ENCODE measurements around the gene LAMA5. TPM values are rescaled to one million over a fixed set of nuclear protein-coding genes. Genes with fewer than 3 reads are reported as not detected.

LAMA5 gene
- total RNA-seq, 1 donor from 2014 or later = 0.70 TPM

- intact Hi-C loops (cut with micrococcal nuclease) = no loop called here
These were observed 7.5 kb downstream of the LAMA5 start for GRCh38 chr20:62359491-62360121.

DNA sequence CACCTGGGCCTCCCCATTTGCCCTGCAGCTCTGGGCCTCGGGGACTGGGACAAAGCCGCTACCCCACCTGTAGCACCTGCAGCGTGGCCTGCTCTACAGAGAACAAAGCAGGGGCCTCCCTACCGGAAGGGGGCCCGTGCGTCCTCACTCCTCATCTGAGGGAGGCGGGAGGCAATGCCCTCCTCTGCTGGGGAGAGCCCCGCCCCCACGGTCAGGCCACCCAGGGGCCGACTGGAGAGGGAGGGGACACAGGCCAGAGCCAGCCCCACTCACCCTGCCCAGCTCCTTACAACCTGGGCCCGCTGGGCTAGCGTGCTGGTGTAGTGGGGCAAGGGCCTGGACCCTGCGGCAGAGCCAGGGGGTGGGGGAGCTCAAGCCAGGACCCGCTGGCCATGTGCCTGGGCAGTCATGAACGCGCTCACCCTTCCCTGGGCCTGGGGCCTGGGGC lies 8.0 kb downstream of the LAMA5 start:
- intact Hi-C loops (cut with micrococcal nuclease) = no loop called here

DNA sequence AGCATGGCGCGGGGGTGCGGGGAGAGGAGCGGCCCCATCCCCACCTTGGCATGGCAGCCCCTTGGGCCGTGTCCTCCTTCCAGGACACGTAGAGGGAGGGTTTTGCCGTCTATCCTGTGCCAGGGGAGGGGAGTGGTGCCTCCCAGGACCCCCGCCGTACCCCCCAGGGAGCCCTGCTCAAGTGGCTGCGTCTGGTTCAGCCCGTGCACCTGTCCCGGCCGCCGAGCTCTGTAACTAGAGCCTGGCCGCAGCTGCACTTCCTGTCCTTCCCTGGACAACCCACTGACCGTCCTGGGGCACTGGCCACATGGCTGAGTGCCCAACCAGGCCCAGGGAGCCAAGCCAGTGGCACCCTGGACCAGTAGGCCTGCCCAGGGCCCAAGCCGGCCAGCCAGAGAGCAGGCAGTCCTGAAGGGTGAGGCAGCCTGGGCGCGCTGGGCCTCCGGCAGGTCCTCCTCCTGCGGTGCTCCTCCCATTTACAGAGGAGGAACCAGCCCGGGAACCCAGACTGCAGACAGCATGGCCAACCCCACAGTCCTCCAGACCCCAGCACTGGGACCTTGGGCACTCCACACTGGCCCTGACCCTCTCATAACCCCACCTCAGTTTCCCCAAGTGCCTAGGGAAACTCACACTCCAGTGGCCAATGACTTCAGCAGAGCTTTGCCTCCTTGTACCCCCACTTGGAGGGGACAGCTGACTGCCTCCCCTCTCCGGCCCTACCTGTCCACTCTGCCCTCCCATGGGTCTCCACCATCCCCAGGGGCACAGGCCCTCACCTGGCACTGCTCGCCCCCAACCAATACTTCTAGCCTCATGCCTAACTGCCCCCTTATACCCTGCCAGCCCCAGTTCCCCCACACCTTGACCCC lies 8.7 kb downstream of the LAMA5 start:
- intact Hi-C loops (cut with micrococcal nuclease) = no loop called here

GRCh38 chr20:62357681-62358080 lies 9.4 kb downstream of the LAMA5 start:
- intact Hi-C loops (cut with micrococcal nuclease) = no loop called here

DNA sequence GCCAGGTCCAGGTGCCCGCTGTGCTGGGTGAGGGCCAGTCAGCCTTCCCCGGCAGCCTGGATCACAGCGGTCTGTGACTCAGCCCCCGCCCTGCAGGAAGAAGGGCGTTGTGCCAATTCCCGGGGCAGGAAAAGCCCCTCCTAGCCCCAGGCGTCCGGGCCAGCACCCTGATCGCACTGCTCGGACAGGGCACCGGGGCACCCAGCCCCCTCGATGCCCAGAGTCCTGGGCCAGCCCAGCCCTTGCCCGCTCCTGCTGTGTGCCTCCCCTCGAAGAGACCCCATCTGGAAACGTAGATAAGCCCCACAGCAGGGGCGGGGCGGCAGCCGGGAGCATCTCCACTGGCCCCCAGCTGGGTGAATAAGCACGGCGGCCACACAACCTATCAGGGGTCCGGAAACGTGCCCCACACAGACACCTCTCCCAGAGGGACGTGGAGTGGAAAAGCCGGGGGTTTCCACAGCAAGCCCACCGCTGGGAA lies 9.9 kb downstream of the LAMA5 start:
- intact Hi-C loops (cut with micrococcal nuclease) = no loop called here

DNA sequence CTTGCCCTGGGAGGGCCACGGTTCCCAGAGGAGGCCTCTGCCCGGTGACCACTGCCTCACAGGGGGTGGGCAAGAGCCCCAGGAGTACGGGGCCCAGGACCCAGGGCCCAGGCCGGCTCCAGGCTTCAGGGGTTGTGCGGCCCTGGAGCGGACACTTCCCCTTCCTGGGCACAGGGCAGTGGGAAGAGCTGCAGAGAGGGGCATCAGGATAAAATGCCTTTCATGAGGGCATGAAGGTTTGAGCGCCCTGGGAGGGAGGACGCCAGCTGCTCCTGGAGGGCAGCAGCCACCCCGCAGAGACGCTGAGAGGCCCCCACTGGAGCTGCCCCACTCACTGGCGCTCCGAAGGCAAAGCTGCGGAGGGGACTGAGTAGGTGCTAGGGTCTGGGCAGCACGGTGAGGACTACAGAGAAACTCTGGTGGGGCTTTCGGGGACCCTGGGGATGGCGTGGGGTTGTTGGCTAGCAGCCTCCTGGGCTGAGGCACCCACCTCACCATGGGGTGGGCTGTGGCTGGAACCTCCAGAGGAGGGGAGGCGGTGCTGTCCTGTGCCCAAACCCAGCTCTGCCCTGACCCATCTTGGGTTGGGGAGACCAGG lies 10.4 kb downstream of the LAMA5 start:
- intact Hi-C loops (cut with micrococcal nuclease) = no loop called here

GRCh38 chr20:62355878-62356588 lies 11.1 kb downstream of the LAMA5 start:
- intact Hi-C loops (cut with micrococcal nuclease) = no loop called here

- intact Hi-C loops (cut with micrococcal nuclease) = no loop called here
These were observed 11.6 kb downstream of the LAMA5 start for GRCh38 chr20:62355516-62355877.

DNA sequence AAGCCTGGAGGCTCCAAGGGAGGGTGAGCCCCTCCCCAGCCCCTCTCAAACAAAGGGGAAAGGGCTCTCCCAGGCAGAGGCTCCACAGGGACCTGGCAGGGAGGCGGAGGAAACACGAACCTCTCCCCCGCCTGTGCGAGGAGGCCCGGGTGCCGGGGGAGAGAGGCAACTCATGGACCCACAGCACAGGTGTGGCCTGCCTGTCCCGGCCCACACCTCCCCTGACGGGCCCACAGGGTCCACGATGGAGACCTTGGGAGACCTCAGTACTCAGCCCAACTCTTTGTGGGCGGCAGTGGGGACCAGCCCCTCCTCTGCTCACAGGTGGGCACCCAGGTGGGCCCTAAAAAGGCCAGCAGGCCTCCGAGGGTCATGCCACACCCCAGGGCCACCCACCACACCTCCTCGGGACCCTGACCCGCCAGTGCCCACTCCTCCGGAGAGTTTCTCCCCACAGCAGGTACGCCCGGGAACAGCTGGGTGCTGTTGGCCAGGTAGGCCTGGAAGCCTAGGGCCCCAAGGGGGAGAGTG lies 12.2 kb downstream of the LAMA5 start:
- intact Hi-C loops (cut with micrococcal nuclease) = no loop called here

DNA sequence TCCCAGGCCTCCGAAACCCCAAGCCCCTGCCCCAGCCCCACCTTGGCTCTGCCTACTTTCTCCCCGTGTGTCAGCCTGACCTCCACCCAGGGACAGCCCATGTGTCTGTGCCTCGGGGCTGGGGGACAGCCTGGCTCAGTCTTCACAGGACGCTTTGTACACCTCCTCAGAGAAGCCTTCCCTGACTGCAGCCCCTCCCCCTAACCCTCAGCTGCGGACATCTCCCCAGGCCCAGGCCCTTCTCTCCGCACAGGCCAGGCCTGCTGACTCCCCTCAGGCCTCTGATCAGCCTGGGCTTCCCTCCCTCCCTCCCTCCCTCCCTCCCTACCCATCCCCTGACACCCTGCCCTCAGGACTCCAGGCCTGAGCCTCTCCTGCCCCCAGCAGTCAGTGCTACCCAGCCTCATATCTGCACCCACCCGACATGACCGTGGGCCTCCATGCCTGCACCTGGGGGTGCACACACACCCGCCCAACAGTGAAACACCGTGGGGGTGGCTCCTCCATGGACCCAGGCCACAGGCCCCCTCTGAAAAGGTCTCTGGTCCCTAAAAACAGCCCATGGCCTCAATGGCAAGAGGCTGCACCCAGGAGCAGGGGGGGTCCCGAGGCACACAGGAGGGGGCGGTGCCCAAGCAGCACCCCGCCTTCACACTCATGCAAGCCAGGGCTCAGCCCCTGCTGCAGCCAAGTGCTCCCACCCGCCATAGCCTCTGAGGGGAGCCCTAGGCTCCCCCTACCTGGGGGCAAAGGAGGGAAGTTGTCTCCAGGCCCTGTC lies 12.9 kb downstream of the LAMA5 start:
- intact Hi-C loops (cut with micrococcal nuclease) = no loop called here

DNA sequence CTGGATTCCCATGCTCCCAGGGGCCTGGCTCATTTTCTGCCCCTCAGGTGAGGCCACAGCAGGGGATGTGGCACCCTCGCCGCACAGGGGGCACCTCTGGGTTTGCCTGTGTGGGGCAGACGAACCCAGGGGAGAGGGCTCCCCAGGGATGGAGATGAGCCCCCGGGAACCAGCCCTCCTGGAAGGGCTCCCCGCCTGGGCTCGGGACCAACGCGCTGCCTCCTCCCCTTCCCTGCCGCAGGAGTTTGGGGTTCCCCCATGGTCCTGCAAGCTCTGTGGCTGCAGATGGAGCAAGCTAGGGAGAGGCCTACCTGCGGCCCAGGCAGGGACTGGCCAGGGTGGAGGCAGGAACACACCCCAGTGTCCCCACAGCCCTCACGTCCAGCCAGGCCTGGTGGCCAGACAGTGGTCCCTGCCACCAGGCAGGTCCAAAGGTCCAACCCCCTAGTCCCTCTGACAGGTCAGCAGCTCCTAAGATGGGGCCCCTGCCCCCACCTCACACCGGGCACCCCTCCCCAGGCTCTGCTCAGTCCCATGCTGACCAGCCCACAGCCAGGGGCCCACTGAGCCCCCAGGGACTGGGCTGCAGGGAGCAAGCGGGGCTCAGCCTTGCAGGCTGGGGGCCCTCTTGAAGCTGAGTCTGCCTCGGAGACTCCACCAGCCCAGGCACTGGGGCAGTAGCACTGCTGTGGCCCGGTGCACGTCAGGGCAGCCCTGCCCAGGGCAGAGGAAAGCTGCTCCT lies 13.7 kb downstream of the LAMA5 start:
- intact Hi-C loops (cut with micrococcal nuclease) = no loop called here

DNA sequence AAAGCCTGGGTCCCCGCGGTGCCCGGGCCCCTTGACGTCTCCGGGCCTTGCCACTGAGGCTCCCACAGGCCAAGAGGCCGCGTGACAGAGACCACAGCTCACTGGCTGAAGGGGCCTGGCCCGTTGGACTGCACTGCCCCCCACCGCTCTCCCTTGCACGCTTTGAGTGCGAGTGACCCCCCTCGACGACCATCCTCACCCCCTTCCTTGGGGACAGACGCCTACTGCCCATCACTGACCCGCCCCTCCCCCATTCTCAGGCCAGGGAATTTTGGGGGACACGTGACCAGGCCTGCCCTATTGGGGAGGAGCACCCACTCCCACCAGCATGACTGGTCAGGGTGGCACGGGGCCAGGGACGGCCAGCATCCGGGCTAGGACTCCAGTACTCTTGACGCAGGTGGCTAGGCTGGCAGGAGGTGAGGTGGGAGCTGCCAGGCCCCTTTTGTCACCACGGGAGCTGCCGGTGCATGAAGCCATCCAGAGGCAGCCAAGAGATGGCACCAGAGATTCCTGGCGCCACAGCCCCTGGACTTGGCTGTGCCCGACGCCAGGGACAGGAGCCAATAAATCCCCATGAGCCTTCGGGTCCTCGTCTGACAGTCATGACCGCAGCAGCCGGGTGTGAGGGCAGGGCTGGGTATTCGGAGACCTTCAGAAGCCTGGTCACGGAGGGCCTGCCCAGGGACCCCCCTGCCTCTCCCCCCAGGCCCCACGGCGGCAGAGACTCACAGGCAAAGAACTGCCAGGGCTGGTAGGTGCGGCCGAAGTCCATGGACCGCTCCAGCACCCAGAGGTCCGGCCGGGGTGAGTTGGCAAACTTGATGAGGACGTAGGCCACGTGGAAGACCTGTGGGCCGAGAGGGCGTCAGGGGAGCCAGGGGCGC lies 14.5 kb downstream of the LAMA5 start:
- intact Hi-C loops (cut with micrococcal nuclease) = no loop called here

DNA sequence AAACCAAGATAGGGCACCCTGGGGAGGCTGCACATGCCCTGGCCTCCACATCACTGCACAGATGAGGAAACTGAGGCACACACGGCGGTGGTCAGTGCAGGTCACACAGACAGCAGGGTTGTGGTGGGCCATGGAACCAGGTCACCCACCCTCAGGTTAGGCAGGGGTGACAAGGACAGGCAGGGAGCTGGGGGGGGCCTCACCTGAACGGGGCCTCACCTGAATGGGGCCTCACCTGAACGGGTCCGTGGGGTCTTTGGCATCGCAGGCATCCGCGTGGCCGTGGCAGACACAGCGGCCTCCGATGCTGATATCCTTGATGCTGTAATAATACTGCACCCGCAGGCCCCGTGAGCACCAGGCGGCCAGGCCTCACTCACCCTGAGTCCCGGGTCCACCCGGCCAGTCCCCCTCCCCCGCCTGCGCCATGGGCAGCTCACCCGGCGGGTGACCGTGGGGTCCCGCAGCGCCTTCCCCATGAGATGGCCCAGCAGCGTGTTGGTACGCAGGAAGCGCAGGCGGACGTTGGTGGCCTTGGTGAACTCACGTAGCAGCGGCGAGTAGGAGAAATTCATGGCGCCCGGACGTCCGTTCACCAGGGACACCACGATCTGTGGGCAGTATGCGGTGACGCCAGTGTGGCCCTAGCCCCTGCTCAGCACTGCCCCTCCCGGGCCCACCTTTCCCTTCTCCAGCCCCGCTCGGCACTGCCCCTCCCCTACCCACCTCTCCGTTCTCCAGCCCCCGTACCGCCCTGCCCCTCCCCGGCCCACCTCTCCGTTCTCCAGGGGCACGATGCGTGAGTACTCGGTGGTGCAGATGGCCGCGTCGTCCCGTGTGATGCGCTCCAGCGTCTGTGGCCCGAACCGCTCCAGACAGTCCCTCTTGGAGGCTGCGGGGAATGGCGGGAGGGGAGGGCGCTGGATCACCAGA lies 15.4 kb downstream of the LAMA5 start:
- intact Hi-C loops (cut with micrococcal nuclease) = no loop called here

GRCh38 chr20:62350629-62351422 lies 16.3 kb downstream of the LAMA5 start:
- intact Hi-C loops (cut with micrococcal nuclease) = no loop called here

DNA sequence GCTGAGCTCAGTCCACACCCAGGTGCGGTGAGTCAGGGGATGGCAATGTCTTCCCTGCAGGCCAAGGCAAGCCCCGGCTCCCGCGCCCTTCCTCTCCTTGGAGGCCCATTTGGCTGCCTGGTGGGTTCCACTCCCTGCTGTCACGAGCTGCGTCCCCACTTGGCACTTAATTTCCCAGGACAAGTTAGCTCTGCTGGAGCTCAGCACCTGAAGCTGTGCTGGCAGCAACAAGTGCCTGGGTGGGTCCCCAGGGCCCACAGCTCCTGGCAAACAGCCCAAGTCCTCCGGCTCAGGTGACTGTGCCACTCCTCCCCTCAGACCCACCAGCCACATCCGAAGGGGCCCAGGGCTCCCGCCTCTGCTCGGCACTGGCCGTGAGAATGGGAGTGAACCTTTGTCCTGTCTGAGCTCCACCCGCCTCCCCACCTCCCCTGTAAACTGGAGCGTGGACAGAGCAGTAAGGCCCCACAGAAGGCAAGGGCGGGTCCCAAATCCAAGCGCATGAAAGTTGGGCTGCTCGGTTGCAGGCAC lies 16.9 kb downstream of the LAMA5 start:
- intact Hi-C loops (cut with micrococcal nuclease) = no loop called here

DNA sequence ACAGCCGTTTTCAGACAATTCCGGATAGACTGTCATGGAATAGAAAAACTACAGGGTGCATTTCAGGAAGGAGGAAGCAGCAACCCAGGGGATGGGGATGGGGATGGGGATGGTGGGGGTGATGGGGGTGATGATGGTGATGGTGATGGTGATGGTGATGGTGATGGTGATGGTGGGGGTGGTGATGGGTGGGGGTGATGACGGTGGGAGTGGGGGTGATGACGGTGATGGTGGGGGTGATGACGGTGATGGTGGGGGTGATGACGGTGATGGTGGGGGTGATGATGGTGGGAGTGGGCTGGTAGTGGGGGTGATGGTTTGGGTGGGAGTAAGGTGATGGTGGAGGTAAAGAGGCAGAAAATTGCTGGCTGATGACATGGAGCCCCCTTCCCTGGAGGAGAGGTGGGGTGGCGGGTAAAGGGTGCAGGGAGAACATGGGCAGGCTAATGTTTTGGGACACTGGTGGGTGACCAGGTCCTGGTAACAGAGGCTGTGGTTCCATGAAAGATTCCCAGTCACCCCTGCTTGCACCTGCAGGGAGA lies 17.5 kb downstream of the LAMA5 start:
- intact Hi-C loops (cut with micrococcal nuclease) = no loop called here

All from T-helper 2 cell treated with Interferon-gamma antibody and Interleukin-4, amounts not matched to agents 100 ng/mL and 5 ng/mL, for 36 hours (primary cell).